HAP-1 (cell line): Measurements from ENCODE around the gene HTRA2.

Experiments
- DNase-seq, 2 experiments: peaks; one replicate each; pipeline ENCODE4 v3.0.0-alpha.2; 2016 to 2020; ENCODE audit warnings: low spot score in 2 of 2
- H3K27me3 ChIP-seq: fragments of 250-450 bp; sonication (Bioruptor Pico); 2 replicates; pipeline ENCODE4 v1.5.1; 2020; ENCODE audit warnings: low read depth, mild to moderate bottlenecking, moderate library complexity
- H3K36me3 ChIP-seq: fragments of 250-450 bp; sonication (Bioruptor Pico); replicated peaks from 2 replicates; pipeline ENCODE4 v1.5.1; 2020; ENCODE audit warnings: mild to moderate bottlenecking
- H3K4me1 ChIP-seq: fragments of 250-450 bp; sonication (Bioruptor Pico); 2 replicates; pipeline ENCODE4 v1.5.1; 2020; ENCODE audit warnings: mild to moderate bottlenecking
- H3K4me3 ChIP-seq: fragments of 250-450 bp; sonication (Bioruptor Pico); 2 replicates; pipeline ENCODE4 v1.5.1; 2020; ENCODE audit warnings: mild to moderate bottlenecking, moderate library complexity
- H3K9me3 ChIP-seq: fragments of 250-450 bp; sonication (Bioruptor Pico); 2 replicates; pipeline ENCODE4 v1.5.1; 2020; ENCODE audit warnings: mild to moderate bottlenecking, moderate library complexity
- in situ Hi-C: fragments of 300-500 bp; cut with MboI; formaldehyde crosslinking; loops from 3 replicates; pipeline ENCODE4 v1.14.3; 2020; ENCODE audit warnings: low sequenced_read_pairs, inconsistent platforms, mixed read lengths

The HTRA2 gene

GRCh38 chr2:74578408-74578807, 48.7 kb downstream of the HTRA2 start:
- H3K4me3 ChIP-seq, result no peak overlapping the region
- H3K27me3 ChIP-seq, result no peaks in the 10 kb centered on the region
- in situ Hi-C loops, result loop anchor here (5.0 kb wide), 1 partner anchor 91 kb away; no protein-coding TSS in a partner anchor
- DNase-seq, result no peak
- peaks cover 3% of the 10 kb centered on the region; the same call in 1 of the 2 replicates for H3K4me1 ChIP-seq
- no peaks in the 10 kb centered on the region for H3K9me3 ChIP-seq
- H3K36me3 ChIP-seq, result no peaks in the 10 kb centered on the region

- peaks cover 3% of the 10 kb centered on the region for H3K4me1 ChIP-seq
Measured at GRCh38 chr2:74581463-74581862, 51.7 kb downstream of the HTRA2 start.

GRCh38 chr2:74582184-74582583, 52.5 kb downstream of the HTRA2 start:
- Histone ChIP-seq H3K27me3 (no peaks in the 10 kb centered on the region), H3K4me1 (peaks cover 3% of the 10 kb centered on the region), H3K36me3 (no peaks in the 10 kb centered on the region), H3K9me3 (no peaks in the 10 kb centered on the region), H3K4me3 (no peak overlapping the region)
- in situ Hi-C loops, result no loop called here
- no peak for DNase-seq

More at GRCh38 chr2:74581463-74581862, 51.7 kb downstream of the HTRA2 start:
- no peak for DNase-seq
- no peak overlapping the region for H3K4me3 ChIP-seq
- in situ Hi-C loops, result no loop called here
- no peaks in the 10 kb centered on the region for H3K27me3 ChIP-seq
- no peaks in the 10 kb centered on the region for H3K36me3 ChIP-seq
- no peaks in the 10 kb centered on the region for H3K9me3 ChIP-seq
